GM18909 (cell line): ENCODE results near the gene GHR.

ENCODE experiments used
- ATAC-seq: cut with Tn5 transposase; IDR thresholded peaks from one replicate; pipeline ENCODE4 v1.9.1; 2021; ENCODE audit warnings: mild to moderate bottlenecking; ENCODE audit not compliant: unreplicated experiment, poor library complexity

Gene GHR

DNA sequence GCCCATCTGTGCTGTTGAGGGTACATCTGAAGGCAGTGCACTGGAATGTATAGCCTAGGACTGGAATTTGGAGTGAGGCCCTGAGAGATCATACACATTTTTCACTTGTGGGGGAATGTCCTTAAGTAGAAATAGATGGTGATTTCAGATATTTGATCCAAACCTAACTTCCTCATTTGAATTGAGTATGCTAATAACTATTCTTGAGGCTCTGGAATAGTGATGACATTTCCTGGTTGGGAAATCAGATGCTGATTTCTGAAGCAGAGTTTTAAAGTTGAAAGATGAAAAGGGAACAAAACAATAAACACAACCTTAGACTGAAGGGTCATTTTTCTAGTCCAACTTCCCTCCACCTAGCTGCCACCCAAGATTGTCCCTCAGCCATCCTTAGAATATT, 170.4 kb downstream of the GHR start:
- ATAC-seq, result no peak

DNA sequence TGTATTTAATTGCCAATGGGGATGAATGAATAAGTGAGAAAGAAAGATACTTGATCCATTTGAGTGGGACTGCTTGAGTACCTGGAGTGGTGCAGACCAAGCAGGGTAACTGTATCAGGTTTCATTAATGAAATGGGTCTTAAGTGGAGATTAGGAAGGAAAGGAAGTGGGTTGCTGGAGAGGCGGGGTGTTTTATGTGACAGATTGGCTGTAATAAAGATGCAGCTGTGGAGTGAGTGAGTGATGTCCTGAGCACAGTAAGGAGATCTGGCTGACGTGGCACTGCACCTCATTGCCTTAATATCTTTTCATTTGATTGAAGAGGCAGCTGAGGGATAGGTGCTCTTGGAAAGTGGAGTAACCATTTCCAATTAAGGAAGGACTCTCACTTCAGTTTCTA, 172.4 kb downstream of the GHR start:
- ATAC-seq, result no peak

DNA sequence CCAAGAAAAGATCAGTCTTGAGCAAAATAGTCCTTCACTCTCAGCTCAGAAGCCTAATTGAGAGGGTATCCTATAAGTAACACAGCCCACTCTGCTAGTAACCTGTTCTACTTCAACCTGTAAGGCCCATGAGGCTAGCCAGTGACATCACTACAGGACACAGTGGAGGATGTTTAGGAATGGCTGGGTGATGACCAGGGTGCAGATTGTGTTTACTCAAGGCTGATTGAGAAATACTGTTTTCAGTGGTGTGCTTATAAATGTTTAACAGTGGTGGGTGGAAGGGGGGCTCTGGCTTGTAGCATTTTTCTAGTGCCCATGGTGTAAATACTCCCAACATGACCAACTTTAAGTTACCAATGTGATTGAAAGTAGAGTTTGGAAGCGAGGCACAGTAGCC, 173.6 kb downstream of the GHR start:
- ATAC-seq, result no peak

DNA sequence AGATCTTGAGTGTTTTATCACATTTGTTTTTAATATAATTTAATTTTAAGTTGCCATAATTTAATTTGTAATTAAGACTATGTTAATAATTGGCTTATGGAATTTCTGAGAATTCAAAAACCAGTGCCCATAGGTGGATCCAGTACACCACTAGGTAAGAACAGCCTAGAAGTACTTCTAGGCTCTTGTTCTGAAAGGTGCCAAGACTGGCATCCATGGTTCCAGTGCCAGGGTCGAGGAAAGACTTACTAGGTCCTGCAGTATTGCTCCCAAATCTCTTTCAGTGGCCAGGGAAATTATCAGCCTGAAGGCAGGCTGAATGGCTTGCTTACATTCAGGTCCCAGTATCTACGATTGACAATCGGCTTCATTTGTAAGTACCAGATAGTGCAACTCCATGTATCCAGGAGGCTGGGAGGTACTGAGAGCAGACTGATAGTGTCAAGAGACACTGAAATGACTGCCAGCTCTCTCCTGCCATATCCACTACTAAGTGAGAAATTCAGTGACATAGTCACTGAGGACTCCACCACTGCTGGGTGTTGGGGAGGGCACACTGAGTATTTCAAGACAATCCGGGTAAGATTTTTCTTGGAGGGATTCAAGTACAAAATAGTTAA, 174.2 kb downstream of the GHR start:
- ATAC-seq, result no peak

DNA sequence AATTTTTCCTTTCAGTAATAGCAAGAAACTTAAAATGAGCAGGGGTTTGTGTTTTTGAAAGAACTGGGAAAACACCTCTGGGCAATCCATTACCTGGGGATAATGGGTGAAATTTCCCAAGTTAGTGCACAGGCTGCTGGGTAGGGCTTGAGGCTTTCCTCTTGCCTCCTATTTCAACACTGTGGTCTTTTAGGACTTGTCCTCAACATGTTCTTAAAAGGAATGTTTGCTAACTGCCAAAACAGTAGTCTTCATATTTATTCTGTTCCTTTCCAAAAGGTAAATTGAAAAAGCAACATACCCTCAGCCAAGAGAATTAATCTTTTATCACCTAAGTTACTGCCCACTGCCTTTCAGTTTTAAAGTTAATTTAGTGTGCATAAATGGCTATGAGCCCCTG, 175.1 kb downstream of the GHR start:
- ATAC-seq, result no peak

DNA sequence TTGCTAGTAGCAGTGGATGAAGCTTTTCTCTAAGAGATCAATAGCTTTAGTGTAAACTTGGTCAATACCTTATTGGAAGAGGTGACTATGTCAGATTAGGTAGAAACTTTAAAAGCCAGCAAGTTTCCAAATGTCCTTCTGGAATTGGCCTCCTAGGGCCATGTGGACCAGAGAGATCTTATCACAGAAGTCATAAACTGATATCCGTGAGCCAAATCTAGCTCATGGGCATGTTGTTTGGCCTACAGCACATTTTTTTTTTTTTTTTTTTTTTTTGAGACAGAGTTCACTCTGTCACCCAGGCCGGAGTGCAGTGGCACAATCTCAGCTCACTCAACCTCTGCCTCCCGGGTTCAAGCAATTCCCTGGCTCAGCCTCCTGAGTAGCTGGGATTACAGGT, 175.9 kb downstream of the GHR start:
- no peak for ATAC-seq

DNA sequence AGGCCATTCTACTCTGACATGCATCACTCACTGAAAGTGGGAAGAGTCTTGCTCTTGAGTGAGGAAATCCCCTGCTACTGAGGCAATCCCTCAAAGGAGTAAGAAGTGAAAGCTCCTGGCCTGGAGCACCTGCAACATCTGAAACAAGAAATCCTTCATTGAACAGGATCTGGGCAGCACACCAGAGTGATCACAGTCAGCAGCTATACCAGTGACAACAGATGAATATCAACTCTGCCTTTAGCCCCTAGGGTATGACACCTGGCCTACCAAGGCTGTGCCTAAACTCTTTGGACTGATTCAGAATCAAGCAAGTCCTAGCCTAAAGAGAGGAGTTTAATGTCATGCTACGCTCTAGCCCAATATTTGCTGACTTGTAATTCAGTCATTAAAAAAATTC, 177.2 kb downstream of the GHR start:
- ATAC-seq, result no peak

DNA sequence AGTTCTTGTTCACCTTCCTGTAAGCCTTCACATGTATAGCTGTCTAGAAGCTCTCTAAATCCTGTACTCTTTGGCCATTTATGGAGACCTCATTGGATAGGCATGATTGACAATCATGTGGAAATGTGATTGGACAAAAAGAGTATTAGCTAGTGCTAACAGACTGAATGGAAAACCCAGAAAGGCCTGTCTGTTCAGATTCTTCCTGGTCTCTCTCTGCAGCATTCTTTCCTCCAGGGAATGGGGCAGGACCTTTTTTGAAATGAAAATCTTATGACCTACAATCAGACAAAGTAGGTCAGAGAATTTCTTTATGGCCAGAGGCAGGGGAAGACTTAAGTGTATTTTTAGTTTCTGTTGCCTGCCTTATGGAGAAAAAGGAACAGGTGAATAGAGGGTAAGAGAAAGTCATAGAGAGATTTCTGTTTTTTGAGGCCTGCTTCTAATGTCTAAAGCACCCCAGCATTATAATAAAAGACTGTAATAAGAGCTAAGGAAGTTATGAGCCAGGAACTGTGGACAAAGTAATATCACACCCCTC, 181.0 kb downstream of the GHR start:
- no peak for ATAC-seq

DNA sequence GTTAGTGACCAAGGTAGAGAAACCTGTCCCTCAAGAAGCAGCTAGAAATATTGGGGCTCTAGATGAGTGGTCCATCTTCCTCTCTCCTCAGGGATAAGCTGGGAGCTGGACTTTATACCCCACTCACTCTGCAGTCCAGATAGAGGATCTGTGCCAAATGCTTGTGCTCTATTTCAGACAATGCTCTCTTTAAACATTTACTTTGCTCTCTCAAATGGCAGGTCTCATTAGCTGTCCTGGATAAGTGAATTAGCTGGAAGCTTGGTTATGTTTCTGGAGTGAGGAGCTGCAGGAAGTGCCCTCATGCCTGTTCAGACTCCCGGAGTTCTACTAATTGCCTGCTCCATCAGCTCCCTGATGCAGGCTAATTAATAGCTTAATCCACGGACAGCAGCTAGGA, 182.3 kb downstream of the GHR start:
- ATAC-seq, result no peak

DNA sequence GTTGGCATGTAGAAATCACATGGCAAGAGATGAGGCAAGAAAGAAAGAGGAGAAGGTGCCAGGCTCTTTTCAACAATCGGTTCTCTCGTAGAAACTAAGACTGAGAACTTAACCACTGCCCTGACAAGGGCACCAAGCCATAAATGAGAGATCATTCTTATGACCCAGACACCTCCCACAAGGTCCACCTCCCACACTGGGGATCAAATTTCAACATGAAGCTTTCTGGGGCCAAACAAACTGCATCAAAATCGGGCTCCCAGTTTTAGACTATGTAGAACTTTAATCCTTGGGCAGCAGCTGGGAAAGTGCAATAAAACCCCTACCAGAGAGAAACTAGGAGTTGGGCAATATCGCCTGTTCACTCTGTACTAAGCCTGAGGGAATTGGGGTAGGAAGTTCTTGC, 183.2 kb downstream of the GHR start:
- ATAC-seq, result no peak

DNA sequence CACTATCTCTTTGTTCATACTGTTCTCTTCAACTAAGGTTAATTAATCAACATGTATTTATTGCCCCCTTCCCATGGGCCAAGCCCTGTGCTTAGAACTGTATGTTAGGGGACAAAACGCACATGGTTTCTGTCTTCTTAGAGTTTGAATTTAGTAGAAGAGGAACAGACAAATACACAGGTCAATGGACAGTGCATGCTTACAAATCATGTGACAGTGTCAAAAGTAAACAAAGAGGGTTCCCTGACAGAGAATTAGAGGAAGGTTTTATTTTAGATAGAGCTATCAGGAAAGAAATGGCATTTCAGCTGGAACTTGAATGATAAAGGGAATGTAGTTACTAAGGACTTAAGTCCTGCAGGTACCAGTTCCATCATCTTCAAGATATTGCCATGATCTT, 188.2 kb downstream of the GHR start:
- ATAC-seq, result no peak

DNA sequence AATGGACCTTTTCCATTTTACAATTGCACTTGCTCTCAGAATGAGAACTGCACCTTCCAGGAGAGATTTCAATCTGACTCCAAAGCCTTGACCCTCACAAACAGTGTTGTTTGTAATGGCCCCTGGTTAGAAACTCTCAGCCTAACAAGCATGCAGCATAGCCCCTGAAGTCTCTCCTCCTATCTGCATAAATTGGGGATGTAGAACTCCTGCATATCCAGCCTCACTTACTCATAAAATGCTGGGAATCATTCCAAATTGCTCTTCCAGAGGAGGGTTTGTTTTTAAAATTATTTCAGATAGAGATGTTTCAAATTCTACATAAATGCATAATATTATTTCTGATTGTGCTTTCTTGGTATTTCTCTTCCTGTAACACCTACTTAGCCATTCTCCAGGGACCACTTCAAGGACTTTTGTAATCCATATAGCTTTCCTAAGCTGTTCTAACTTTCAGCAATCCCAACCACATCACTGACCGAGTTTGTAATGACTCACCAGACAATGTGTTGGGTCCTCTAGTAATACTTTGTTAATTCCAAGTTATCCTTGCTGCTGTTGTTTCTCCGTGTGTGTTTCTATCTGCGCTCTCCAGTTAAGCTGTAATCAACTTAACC, 189.6 kb downstream of the GHR start:
- ATAC-seq, result no peak

DNA sequence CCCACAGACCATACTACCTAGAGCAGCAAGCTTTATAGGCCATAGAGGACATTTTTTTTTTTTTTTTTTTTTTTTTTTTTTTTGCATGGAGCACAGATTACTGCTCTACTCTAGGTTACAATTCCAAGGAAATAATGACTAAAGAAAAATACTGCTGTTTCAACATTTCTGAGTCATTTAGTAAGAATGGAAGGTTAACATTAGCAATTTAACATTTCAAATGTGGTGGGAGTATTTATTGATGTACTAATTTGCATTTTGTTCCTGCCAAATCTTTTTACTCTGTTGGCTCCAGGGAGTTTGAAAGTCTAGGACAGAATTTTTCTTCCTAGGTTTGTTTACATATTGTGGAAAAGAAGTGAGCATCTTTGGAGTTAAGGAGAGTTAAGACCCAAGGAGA, 191.3 kb downstream of the GHR start:
- ATAC-seq, result no peak

DNA sequence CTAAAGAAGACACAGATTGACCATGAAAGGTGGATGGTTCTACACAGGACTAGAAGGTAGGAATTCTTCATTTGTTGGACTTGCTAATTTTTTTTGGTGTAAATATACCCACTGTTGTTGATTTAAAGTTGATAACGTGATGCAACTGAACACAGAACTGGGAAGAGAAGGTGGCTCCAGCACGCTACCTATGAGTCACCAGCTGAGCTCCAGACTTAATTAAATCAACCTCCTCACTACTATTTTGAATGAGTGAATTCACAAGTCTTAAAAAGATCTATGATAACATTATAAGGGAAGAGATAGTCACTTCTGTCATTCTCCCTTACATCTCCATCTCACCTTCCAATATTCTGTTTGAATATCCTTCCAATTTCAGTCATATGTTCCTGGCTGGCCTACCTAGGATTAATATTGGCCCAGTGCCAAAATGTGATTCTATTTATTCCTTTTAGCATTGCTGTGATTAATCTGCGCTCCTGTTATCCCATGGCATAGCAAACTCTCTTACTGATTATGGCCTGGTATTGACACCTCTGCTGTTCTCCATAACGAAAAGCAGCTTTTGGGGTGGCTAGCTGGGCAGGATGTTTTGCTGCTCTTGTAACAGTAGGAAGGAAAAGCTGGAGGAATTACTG, 197.5 kb downstream of the GHR start:
- no peak for ATAC-seq

DNA sequence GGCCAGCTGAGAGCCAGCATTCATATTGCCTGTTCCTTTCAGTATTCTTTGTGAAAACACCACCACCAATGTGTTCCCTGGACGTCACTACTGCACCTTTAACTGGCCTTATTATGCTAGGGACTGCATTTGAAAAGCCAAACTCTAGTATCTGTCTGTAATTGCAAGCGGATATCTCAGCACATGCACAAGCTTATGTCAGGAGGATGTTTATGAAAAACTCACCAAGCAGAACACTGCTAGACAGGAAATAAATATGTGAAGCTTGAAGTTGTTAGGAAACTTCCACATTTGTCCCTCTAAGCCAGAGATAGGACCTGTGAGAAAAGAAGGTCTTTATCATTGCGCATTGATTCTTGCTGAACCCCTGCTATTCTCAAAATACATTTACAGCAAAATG, 198.0 kb downstream of the GHR start:
- ATAC-seq, result no peak

DNA sequence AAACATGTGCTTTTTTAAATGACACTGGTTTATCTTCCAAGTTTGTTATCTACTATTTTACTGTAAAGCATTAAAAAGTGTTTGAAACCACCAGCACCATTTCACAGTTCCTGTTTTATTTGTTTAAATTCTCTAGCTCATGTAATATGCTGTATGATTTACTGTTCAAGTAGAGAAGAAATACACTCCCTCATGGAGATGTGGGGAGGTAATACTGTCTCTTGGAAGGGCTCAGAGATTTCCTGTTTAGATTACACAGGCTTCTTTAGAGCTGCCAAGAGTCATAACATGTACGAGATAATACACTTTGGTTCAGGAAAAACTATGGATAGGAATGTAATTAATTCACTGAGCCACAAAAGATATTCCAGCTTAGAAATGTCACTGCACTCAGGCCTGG, 198.4 kb downstream of the GHR start:
- ATAC-seq, result no peak

DNA sequence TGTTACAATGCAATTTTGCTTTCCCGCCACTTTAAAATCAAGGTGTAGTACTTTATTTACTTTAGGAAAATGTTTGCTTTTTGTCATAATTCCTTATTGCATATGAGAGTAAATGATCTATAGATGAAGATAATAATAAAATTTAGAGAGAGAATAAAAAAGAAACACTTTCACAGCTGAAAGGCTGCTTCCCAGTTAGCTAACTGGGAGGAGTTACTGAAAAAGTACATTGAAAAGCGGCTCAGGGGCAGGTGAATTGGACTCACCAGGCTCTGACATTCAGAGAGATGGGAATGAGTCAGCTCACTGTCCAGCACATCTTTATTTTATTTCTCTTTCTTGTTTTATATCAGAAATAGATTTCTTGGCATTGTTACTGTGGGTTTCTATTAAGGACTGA, 201.7 kb downstream of the GHR start:
- ATAC-seq, result no peak

DNA sequence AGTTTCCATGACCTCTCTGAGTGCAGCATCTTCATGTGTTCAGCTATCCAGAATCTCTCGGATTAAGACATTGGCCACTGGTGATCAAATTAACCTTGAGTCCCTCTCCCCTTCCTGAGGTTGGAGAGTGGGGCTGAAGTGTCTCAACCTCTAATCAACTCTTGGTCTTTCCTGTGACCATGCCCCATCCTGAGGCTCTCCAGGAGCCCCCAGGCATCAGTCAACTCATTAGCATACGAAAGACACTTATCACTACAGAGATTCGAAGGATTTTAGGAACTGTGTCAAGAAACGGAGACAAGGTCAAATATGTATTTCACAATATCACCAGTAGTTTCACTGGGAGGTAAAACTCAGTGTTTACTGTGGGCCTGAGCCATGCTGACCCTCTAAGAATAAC, 203.2 kb downstream of the GHR start:
- ATAC-seq, result no peak

DNA sequence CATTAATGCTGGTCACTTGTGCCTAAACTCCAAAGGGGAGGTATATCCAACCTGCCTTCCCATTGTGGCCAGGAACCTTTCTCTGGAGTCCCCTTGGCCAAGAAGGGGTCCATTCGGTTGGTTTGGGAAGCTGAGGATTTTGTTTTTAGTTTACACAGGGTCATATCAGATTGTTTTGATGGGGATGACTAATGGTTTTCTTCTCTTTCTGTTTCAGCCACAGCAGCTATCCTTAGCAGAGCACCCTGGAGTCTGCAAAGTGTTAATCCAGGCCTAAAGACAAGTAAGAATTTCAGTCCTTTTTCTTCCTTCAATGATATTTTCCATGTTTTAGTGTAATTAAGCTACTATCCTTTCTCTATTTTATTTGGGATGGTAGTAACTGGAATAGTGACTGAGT, 205.6 kb downstream of the GHR start:
- ATAC-seq, result no peak

DNA sequence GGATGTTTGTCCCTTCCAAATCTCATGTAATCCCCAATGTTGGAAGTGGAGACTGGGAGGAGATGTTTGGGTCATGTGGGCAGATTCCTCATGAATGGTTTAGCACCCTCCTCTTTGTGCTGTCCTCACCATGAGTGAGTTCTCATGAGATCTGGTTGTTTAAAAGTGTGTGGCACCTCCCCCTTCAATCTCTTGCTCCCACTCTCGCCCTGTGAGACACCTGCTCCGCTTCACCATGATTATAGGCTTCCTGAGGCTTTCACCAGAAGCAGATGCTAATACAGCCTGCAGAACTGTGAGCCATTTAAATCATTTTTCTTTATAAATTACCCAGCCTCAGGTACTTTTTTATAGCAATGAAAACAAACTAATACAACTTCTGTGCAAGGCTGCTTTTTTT, 206.0 kb downstream of the GHR start:
- no peak for ATAC-seq

DNA sequence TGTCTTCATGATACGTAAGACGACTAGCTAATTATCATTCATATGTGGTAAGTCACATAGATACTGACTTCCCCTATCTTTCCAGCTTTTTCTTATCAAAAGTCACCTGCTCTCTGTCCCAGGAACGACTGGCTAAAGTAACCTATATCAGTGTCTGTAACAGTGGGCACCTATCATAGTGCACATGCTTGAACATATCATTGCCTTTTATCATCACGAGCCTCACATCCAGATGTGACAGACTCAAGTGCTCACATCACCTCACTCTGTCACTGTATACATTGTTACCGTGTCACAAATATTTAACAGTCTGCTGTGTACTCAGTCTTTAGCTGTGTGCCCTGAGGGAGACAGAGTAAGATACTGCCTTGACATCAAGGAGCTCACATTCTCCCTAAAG, 208.0 kb downstream of the GHR start:
- no peak for ATAC-seq

DNA sequence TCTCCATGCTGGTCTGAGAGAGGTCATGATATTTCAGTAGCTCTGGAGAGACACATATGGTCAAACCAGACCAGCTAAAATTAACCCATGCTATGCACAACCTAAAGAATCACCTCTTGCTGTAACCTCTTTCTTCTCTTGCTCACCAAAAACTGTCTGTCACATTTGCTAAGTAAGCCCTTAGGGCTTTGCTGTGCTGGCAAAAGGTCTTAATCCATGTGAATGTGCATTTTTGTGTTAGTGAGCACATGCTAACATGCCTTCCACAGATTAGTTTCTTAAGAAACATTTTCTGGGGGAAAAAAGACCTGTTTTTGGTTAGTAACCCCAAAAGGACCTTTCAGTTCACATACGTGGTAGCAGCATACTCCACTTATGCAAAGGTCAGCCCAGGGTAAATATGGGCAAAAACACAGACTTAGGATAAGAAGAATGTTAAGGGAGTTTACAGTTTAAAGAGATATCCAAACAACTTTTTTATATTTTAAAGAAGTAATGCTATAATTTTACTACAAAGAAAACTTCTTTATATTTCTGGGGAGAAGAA, 209.2 kb downstream of the GHR start:
- ATAC-seq, result no peak
